Common myeloid progenitor, CD34-positive (primary cell): ENCODE results near the gene APOL4.

Source experiments
- CTCF ChIA-PET: fragments of 350-600 bp; sonication (Branson Sonifier 250); formaldehyde crosslinking; loops from one replicate; lab custom pipeline; 2021; ENCODE audit warnings: antibody characterized with exemption; lab: Charles Lee
- POLR2A ChIA-PET: fragments of 350-600 bp; sonication (Branson Sonifier 250); formaldehyde crosslinking; loops from one replicate; lab custom pipeline; 2021; ENCODE audit warnings: antibody characterized with exemption; lab: Charles Lee
- DNase-seq, 3 donors: peaks; one replicate each; pipeline versions ENCODE4 v3.0.0 to v3.0.0-alpha.2; 2013
- H3K27ac ChIP-seq, 2 experiments: 1 replicate in 1 of 2; 2 replicates in 1 of 2; pipeline ENCODE4 v1.7.0; 2013; ENCODE audit warnings: inconsistent platforms in 2 of 2, low read length in 2 of 2, mild to moderate bottlenecking in 2 of 2, low read depth in 1 of 2, moderate library complexity in 1 of 2; ENCODE audit not compliant: severe bottlenecking in 2 of 2, insufficient read depth in 1 of 2, poor library complexity in 1 of 2
- H3K27me3 ChIP-seq, 5 experiments: replicated peaks in 2 of 5; 1 replicate in 3 of 5; 2 replicates in 2 of 5; pipeline versions ENCODE4 v1.6.1 to v1.7.0; 2013; ENCODE audit warnings: low read length in 4 of 5, mild to moderate bottlenecking in 2 of 5, moderate library complexity in 2 of 5, inconsistent platforms in 1 of 5; ENCODE audit not compliant: insufficient read depth in 5 of 5, control insufficient read depth in 4 of 5
- H3K36me3 ChIP-seq, 4 experiments: 1 replicate in 2 of 4; 2 replicates in 2 of 4; pipeline versions ENCODE4 v1.6.1 to v1.7.0; 2013; ENCODE audit warnings: low read length in 3 of 4, control low read depth in 1 of 4, mild to moderate bottlenecking in 1 of 4; ENCODE audit not compliant: control insufficient read depth in 4 of 4, insufficient read depth in 4 of 4
- H3K4me1 ChIP-seq, 4 experiments: 1 replicate in 3 of 4; 2 replicates in 1 of 4; pipeline versions ENCODE4 v1.6.1 to v1.7.1; 2013; ENCODE audit warnings: low read length in 3 of 4, mild to moderate bottlenecking in 3 of 4, control low read depth in 1 of 4, inconsistent platforms in 1 of 4, moderate library complexity in 1 of 4; ENCODE audit not compliant: control insufficient read depth in 4 of 4, insufficient read depth in 4 of 4; ENCODE audit errors: control extremely low read depth in 1 of 4
- H3K4me3 ChIP-seq, 7 experiments: 1 replicate in 4 of 7; 2 replicates in 3 of 7; pipeline versions ENCODE4 v1.5.1 to v1.7.0; 2013; ENCODE audit warnings: mild to moderate bottlenecking in 7 of 7, low read length in 6 of 7, moderate library complexity in 6 of 7, inconsistent platforms in 2 of 7, low read depth in 2 of 7, control low read depth in 1 of 7; ENCODE audit not compliant: insufficient read depth in 4 of 7, control insufficient read depth in 1 of 7; ENCODE audit errors: extremely low read depth in 1 of 7
- H3K9me3 ChIP-seq, 5 experiments: 1 replicate in 4 of 5; 2 replicates in 1 of 5; pipeline versions ENCODE4 v1.6.1 to v1.7.1; 2013; ENCODE audit warnings: low read length in 4 of 5, mild to moderate bottlenecking in 2 of 5, inconsistent platforms in 1 of 5, low read depth in 1 of 5, moderate library complexity in 1 of 5; ENCODE audit not compliant: control insufficient read depth in 4 of 5, insufficient read depth in 2 of 5; ENCODE audit errors: control extremely low read depth in 1 of 5
- WGBS: methylation state at CpG from one replicate; pipeline ENCODE4 v1.1.5; 2013; ENCODE audit not compliant: insufficient coverage; 5-methylcytosine and 5-hydroxymethylcytosine counted together

Gene APOL4

DNA sequence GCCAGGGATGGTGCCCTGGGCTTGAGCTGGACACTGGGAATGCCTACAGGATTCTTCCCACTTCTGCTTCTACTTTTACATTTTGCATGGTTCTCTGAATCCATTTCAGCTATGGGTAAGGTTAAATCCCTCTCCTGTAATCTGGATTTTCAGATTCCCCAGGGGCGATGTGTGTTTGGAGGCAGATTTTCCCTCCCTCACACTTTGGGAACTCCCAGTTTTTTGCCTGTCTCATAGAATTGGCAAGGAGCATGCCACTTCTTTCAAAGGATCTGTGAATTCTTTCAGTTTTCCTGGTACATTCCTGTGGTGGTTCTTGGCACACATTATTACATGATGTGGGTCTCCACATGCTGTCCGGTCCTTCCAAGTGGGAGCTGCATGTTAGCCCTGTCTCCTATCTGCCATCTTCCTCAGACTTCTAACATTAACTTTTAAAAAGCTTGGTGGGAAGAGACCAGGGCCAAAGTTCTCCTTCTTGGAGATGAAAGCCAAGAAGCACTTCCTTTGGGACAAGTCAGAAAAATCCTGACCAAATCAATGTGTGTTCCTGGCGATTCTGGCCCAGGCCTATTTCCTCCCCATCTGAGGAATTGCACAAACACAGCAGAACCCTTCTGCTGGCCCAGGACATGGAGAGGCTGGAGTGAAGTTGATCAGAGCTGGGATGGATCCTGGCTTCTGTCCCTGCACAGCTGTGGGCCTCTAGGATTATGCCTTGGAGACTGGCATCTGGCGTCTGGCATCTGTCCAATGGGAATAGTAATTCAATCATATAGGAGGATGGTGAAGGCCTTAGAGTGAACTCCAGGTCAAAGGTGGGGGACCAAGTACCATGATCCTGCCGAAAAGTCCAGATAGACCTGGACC, 43.1 kb upstream of the APOL4 start:
- CTCF ChIA-PET = interaction anchor here (1.5 to 1.9 kb wide), 2 partner anchors 9 to 24 kb away, joined by 4 to 12 read pairs; partner anchors contain the start of gene APOL1
- no peak overlapping the region for H3K4me3 ChIP-seq
- POLR2A ChIA-PET = no interaction called here
- WGBS = 97% methylated on average over 4 of the region's 5 CpGs
- peaks cover 0 to 2% (median 2%) of the 10 kb centered on the region in 4 experiments for H3K4me1 ChIP-seq
- no peak for DNase-seq
- H3K36me3 ChIP-seq = no peaks in the 10 kb centered on the region
- no peak overlapping the region for H3K27ac ChIP-seq
- H3K27me3 ChIP-seq = no peaks in the 10 kb centered on the region
- peaks cover 0 to 5% (median 2%) of the 10 kb centered on the region in 5 experiments for H3K9me3 ChIP-seq

DNA sequence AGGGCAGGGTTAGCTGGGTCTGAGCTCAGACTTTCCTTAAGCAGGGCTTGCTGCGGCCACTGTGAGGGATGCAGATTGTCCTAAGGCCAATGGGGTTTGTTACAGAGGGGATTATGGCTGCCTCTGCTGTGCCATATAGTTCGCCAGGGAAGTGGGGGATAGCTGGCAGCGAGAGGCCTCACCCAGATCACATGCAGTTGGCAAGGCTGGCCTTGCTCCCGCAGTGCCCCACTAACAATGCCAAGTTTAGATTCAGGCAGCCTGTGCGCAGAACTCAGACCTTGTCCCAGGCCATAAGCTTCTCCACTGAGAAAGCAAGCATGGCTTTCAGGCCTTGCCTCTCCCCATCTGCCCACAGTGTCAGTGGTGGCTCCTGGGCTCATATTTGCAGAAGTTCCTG, 42.4 kb upstream of the APOL4 start:
- Histone ChIP-seq H3K4me1 (peaks cover 0 to 5% (median 4%) of the 10 kb centered on the region in 4 experiments), H3K27me3 (no peaks in the 10 kb centered on the region), H3K4me3 (no peak overlapping the region), H3K36me3 (no peaks in the 10 kb centered on the region), H3K27ac (no peak overlapping the region), H3K9me3 (peaks cover 0 to 2% (median 2%) of the 10 kb centered on the region in 5 experiments)
- DNase-seq = no peak
- WGBS = 96% methylated on average over 5 of the region's 5 CpGs
- ChIA-PET CTCF (interaction anchor here (1.5 to 1.9 kb wide), 2 partner anchors 9 to 23 kb away, joined by 4 to 12 read pairs; partner anchors contain the start of gene APOL1), POLR2A (no interaction called here)

DNA sequence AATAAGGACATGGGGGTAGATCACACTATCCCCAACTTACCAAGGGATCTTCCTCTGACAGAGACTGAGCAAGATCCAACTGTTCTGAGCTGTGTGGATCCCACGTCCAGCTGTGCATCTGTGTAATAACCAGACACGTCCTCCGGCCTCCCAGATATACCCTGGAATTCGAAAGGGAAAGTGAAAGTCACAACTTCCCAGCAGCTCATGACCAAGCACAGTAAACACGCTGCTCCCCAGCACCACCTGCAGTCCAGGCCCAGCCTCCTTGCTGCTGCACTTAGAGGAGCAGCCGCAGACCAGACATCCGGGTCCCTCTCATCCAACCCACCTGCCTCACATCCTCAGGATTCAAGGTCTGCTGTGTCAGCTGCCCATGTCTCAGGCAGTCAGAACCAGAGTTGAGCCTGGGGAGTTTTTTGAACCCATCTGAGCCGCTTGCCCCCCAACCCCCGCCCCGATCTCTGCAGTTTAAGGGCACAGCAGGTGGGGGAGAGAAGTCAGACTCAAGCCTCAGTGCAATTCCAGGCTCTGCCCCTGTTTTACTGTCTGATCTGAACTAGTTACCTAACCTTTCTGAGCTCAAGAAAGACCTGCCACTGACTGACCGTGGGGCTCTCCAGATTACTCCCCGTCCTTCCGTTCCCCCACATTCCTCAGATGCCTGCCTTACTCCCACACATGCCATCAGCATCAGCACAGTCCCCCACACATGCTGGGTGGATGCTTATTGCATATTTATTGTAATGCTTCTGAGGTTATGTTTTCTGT, 38.0 kb upstream of the APOL4 start, which contains the start of gene APOL2:
APOL2 (minus strand) TSS at position 127 of the 771 bp plus-strand sequence. CDS start 6,365 bp downstream, outside the sequence.
- Histone ChIP-seq H3K36me3 (peaks cover 6 to 20% (median 11%) of the 10 kb centered on the region in 4 experiments), H3K9me3 (peaks cover 0 to 3% (median 0%) of the 10 kb centered on the region in 5 experiments), H3K4me3 (peak within 1 kb of the TSS; percentile 79 to 99 (median 89)), H3K4me1 (peaks cover 9 to 32% (median 22%) of the 10 kb centered on the region in 4 experiments), H3K27me3 (no peaks in the 10 kb centered on the region), H3K27ac (peak within 1 kb of the TSS; percentile 67 to 93)
- peak; percentile 88 to 96 (median 96) for DNase-seq
- WGBS = 11% methylated on average over 10 of the region's 13 CpGs
- ChIA-PET POLR2A (interaction anchor here (0.6 to 1.2 kb wide), 2 partner anchors 13 to 28 kb away, joined by 3 read pairs; partner anchors contain the start of gene APOL1), CTCF (interaction anchor here (0.6 to 6.0 kb wide), 23 partner anchors 10 to 768 kb away, joined by 3 to 29 read pairs (median 6); partner anchors contain the start of gene APOL1)

DNA sequence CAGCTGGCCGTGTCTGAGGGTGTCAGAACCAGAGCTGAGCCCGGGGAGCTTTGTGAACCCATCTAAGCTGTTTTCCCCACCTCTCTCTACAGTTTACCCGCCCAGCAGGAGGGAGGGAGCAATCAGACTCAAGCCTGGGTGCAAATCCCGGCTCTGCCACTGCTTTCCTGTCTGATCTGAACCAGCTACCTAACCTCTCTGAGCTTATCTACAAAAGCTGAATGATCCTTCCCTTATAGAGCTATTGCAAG, 37.5 kb upstream of the APOL4 start:
- 0% methylated on average over 3 of the region's 4 CpGs for WGBS
- H3K4me3 ChIP-seq = peak overlapping the region; percentile 79 to 99 (median 89)
- no peak for DNase-seq

DNA sequence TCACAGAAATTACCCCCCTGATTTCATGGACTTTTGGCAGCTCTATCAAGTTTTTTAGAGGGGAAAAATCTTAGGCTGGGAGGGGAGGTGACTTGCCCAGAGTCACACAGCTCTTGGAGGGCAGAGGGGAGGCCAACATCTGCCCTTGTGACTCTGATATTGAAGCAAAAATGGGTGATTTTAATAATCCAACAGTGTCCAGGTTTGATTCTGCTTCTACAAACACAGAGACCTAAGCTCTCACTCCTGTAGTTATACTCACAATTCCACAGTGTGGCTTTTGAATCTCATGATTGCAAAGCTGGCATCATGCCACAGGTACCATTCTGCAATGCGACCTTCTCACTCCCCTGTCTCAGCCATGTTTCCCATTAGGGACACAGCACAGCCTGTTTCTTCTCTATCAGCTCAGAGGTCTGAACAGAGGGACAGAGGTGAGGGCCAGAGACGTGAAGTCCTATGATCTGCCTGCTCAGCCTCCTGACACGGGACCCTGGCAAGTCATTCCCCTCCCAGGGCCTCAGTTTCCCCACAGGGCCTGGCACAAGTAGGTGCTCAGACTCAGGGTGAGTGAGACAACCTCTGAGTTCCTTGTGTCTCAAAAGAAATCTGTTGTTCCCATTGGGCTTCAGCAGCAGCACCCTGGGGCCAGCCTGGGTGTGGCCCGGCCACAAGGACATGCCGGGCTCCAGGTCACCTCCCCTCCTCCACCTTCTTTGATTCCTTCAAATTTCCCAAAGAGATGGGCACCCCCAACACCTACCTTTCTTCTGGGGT, 37.0 kb upstream of the APOL4 start:
- peaks cover 6 to 27% (median 13%) of the 10 kb centered on the region in 4 experiments for H3K36me3 ChIP-seq
- 3% methylated on average over 4 of the region's 5 CpGs for WGBS
- peaks cover 0 to 3% (median 0%) of the 10 kb centered on the region in 5 experiments for H3K9me3 ChIP-seq
- no peaks in the 10 kb centered on the region for H3K27me3 ChIP-seq
- POLR2A ChIA-PET = interaction anchor here (0.5 kb wide), 1 partner anchor 27 kb away, joined by 4 read pairs; no protein-coding TSS in a partner anchor
- peak overlapping the region; percentile 67 to 93 for H3K27ac ChIP-seq
- CTCF ChIA-PET = interaction anchor here (0.6 to 6.0 kb wide), 27 partner anchors 9 to 173 kb away, joined by 3 to 29 read pairs (median 5); partner anchors contain the start of gene APOL1
- peaks cover 9 to 32% (median 22%) of the 10 kb centered on the region in 4 experiments for H3K4me1 ChIP-seq
- peak in 2 of 3 donors; percentile 36 to 50 for DNase-seq
- H3K4me3 ChIP-seq = peak overlapping the region; percentile 79 to 99 (median 89)

More for the DNA sequence above, 37.5 kb upstream of the APOL4 start:
- CTCF ChIA-PET = interaction anchor here (0.7 to 6.0 kb wide), 19 partner anchors 9 to 173 kb away, joined by 3 to 29 read pairs (median 6); partner anchors contain the start of gene APOL1
- Histone ChIP-seq H3K9me3 (peaks cover 0 to 3% (median 0%) of the 10 kb centered on the region in 5 experiments), H3K36me3 (peaks cover 6 to 25% (median 13%) of the 10 kb centered on the region in 4 experiments), H3K27ac (peak overlapping the region; percentile 67 to 93), H3K4me1 (peaks cover 9 to 32% (median 22%) of the 10 kb centered on the region in 4 experiments), H3K27me3 (no peaks in the 10 kb centered on the region)
- POLR2A ChIA-PET = interaction anchor here (0.5 to 1.2 kb wide), 2 partner anchors 14 to 27 kb away, joined by 3 to 4 read pairs; partner anchors contain the start of gene APOL1
